ENCODE data around the gene THBS1.

The THBS1 gene

GRCh38 chr15:39609166-39609916, 28.5 kb downstream of the THBS1 start:
- no peak for DNase-seq

GRCh38 chr15:39610665-39611064, 29.8 kb downstream of the THBS1 start:
- no peak for DNase-seq

GRCh38 chr15:39613271-39613670, 32.4 kb downstream of the THBS1 start:
- DNase-seq, result no peak

- DNase-seq, result no peak
Measured at GRCh38 chr15:39613861-39614260, 33.0 kb downstream of the THBS1 start.

- DNase-seq, result no peak
Measured at GRCh38 chr15:39616731-39617455, 36.0 kb downstream of the THBS1 start.

GRCh38 chr15:39618063-39618823, 37.4 kb downstream of the THBS1 start:
- no peak for DNase-seq

- no peak for DNase-seq
Measured at GRCh38 chr15:39621210-39621609, 40.3 kb downstream of the THBS1 start.

GRCh38 chr15:39621976-39622375, 41.1 kb downstream of the THBS1 start:
- DNase-seq, result no peak

GRCh38 chr15:39622660-39623516, 42.0 kb downstream of the THBS1 start:
- no peak for DNase-seq

- no peak for DNase-seq
Measured at GRCh38 chr15:39623529-39623931, 42.7 kb downstream of the THBS1 start.

- peak; percentile 70 for DNase-seq
Measured at GRCh38 chr15:39624806-39625205, 43.9 kb downstream of the THBS1 start.

- DNase-seq, result no peak
Measured at GRCh38 chr15:39625451-39625850, 44.6 kb downstream of the THBS1 start.

GRCh38 chr15:39625856-39626255, 45.0 kb downstream of the THBS1 start:
- no peak for DNase-seq

- no peak for DNase-seq
Measured at GRCh38 chr15:39627451-39628143, 46.7 kb downstream of the THBS1 start.

- DNase-seq, result no peak
Measured at GRCh38 chr15:39628144-39628508, 47.2 kb downstream of the THBS1 start.

- no peak for DNase-seq
Measured at GRCh38 chr15:39628546-39629257, 47.8 kb downstream of the THBS1 start.

GRCh38 chr15:39629371-39629770, 48.5 kb downstream of the THBS1 start:
- DNase-seq, result peak; percentile 72

- DNase-seq, result no peak
Measured at GRCh38 chr15:39629906-39630305, 49.0 kb downstream of the THBS1 start.

GRCh38 chr15:39631357-39631756, 50.5 kb downstream of the THBS1 start:
- DNase-seq, result no peak

GRCh38 chr15:39638041-39638440, 57.2 kb downstream of the THBS1 start:
- DNase-seq, result no peak

GRCh38 chr15:39639037-39639436, 58.2 kb downstream of the THBS1 start:
- no peak for DNase-seq

All from activated CD8-positive, alpha-beta memory T cell treated with anti-CD3 and anti-CD28 coated beads, Interleukin-2, amount 50 U/mL, for 48 hours (primary cell).